CD4-positive, alpha-beta T cell treated with Interleukin-12 subunit alpha and Interleukin-12 subunit beta, for 1 hour (primary cell): ENCODE results near the gene MYBL2.
A peak's percentile ranks its signal among the peaks of the same experiment; 100 is the strongest.

Experiments
- DNase-seq: peaks from one replicate; pipeline ENCODE4 v3.0.0-alpha.2; 2020

The MYBL2 gene

GRCh38 chr20:43724383-43724782, 57.5 kb downstream of the MYBL2 start:
- no peak for DNase-seq

GRCh38 chr20:43725666-43726065, 58.8 kb downstream of the MYBL2 start:
- no peak for DNase-seq

GRCh38 chr20:43726333-43726732, 59.4 kb downstream of the MYBL2 start:
- no peak for DNase-seq

GRCh38 chr20:43726811-43727338, 60.0 kb downstream of the MYBL2 start, which contains the start of gene GTSF1L:
GTSF1L (minus strand) TSS chr20:43727002; CDS start chr20:43726694, 308 bp downstream.
- no peak for DNase-seq

- DNase-seq, result peak; percentile 62
Observed at GRCh38 chr20:43727980-43728590, 61.2 kb downstream of the MYBL2 start.

- no peak for DNase-seq
Observed at GRCh38 chr20:43728686-43729255, 61.9 kb downstream of the MYBL2 start.

- DNase-seq, result no peak
Observed at GRCh38 chr20:43731469-43731868, 64.6 kb downstream of the MYBL2 start.

- DNase-seq, result no peak
Observed at GRCh38 chr20:43731927-43732326, 65.0 kb downstream of the MYBL2 start.

- peak; percentile 35 for DNase-seq
Observed at GRCh38 chr20:43736588-43737158, 69.8 kb downstream of the MYBL2 start.

- no peak for DNase-seq
Observed at GRCh38 chr20:43737925-43738324, 71.0 kb downstream of the MYBL2 start.

- DNase-seq, result no peak
Observed at GRCh38 chr20:43739148-43739749, 72.3 kb downstream of the MYBL2 start.

- DNase-seq, result no peak
Observed at GRCh38 chr20:43740642-43741041, 73.7 kb downstream of the MYBL2 start.

GRCh38 chr20:43744151-43744611, 77.3 kb downstream of the MYBL2 start:
- DNase-seq, result no peak

- no peak for DNase-seq
Observed at GRCh38 chr20:43744966-43745730, 78.2 kb downstream of the MYBL2 start.

- DNase-seq, result no peak
Observed at GRCh38 chr20:43746344-43747137, 79.6 kb downstream of the MYBL2 start.

GRCh38 chr20:43748274-43748673, 81.4 kb downstream of the MYBL2 start:
- no peak for DNase-seq

GRCh38 chr20:43749734-43750294, 82.9 kb downstream of the MYBL2 start:
- DNase-seq, result peak; percentile 76

GRCh38 chr20:43750774-43751166, 83.9 kb downstream of the MYBL2 start:
- DNase-seq, result no peak

GRCh38 chr20:43751167-43752050, 84.5 kb downstream of the MYBL2 start:
- no peak for DNase-seq

GRCh38 chr20:43752051-43752360, 85.1 kb downstream of the MYBL2 start:
- DNase-seq, result no peak
